GM18502 (cell line): ENCODE results near the gene TENT4A.

Experiments
- ATAC-seq: cut with Tn5 transposase; IDR thresholded peaks from one replicate; pipeline ENCODE4 v1.9.1; 2021; ENCODE audit warnings: mild to moderate bottlenecking; ENCODE audit not compliant: unreplicated experiment, poor library complexity

TENT4A gene

DNA sequence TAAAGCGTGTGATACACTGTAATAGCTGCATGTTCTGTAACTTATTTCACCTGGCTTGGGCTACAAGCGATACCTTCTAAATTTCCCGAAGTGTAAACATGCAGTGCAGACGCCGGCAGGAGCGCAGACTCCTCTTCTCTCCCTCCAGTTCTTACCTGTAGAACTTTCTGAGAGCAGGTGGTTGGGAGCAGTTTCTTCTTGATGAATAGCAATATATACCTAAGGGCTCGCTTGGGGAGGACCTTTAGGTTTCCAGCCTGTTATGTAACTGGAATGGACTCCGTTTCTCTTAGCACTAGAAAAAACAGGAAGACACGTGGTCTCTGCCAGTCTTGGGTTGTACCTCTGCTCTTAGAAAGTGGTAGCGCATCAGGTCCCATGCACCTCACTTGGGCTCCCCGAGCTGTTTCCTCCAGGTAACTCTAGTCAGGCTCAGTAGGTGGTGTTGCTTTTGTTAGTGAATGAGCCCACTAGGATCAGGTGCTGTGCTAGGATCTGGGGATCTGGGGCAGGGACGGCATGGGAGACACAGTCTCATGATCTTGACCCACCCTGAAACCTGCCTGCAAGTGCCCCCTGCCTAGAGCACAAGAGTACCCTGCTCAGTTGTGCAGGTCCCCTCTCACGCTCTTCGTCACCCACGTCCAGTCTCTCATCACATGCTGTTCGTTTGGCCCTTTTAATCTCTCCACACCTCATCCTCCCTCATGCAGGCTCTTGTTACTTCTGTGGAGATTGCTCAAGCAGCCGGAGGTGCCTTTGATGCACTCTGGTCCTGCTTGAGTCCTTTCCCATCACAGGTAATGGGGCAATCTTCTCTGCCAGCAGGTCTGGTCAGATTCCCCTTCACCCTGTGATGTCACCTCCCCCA lies 2.8 kb downstream of the TENT4A start:
- ATAC-seq, result no peak

DNA sequence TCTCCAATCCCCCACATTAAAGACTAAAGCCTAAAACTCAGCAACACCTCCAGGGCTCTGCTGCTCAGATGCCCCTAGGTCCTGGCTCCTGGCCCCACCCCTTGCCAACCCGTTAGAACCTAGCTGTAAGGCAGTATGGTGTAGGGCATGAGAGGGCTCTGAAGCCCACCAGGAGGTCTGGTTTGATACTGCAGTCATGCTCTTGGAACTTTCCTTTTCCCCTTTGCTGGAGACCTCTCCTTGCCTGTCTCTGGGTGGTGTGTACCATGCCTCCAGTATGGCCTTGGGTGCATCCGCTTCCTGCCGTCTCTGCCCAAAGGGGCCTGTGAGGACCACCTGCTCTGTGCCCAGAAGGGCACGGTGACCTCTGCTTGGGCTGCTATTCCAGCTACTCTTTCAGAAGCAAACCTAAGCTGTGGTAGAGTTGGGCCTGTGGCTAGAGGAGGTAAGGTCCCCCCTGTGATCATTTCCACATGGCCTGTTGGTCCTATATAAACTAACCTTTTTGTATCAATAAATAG lies 3.5 kb downstream of the TENT4A start:
- ATAC-seq, result no peak

DNA sequence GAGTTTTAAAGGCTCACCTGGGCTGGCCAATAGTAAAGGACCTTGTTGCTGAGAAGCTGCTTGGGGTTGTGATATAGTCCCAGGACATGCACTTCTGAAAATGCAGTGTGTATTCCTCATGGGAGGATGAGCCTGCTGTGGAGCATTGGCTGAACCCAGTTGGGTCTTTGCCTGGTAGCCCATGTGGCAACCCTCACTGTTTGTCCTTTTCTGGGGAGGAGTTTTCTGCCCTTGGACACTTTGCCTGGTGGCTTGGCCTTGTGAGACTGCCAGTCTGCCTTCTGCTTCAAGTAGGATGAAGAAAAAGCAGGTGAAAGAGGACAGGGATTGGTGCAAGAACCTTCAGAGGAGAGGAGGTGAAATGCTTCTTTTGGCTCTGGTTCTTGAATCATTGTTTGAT lies 4.0 kb downstream of the TENT4A start:
- ATAC-seq, result no peak

DNA sequence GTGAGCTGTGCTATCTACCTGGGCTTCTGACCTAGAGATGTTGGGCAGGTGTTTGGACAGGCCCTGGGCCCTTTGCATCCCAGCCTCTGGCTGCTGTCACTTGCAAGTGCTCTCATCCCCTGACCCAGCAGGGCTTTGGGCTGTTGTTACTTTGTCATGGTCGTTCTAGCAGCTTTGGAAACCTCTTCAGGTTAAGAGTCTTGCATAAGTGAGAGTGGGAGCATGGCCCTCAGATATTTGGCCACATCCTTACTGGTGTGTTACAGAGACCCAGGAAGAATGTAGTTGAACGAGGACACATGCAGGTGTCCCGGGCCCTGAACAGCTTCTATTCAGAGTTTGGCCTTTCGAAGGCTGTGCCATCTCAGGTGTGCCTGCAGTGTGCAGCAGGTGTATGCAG lies 4.5 kb downstream of the TENT4A start:
- no peak for ATAC-seq

DNA sequence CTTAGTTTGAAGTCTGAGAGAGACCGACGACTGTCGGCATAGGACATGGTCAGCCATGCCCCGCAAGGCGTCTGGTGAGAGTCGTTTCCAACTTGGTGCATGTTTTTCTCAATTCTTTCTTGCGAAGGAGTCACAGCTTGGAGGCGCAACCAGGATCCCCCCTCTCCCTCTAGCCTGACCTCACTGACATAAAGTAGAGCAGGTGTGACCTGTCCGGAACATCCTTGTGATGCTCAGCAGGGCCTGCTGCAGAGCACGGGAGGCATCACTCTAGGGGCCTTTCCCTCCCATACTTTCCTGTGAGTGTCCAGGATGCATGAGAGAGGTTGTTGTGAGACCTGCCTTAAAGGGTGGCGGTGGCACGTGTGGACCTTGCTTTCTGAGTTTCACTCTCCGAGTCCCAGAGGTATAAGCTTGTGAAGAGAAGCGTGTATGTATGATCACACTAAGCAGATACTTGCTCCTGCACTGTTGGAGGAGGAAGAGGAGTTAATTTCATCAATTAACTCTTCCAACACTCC lies 5.0 kb downstream of the TENT4A start:
- ATAC-seq, result no peak

DNA sequence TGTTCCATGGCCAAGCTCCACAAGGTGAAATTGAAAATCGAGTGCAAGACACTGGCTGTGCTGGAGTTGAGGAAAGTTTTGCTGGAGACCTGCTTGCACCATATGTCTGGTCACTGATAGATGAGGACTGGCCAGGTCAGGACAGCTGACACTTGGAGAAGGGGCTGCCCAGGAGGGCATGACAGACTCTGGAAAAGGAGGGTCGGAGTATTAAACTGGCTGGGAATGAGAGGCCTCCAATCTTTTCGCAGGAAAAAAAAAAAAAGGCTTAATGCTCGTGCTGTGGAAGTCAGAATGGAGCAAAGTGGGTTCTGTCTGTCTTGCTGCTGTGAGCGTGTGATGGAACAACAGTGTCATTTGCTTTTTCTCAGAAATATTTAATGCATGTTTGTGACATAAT lies 5.5 kb downstream of the TENT4A start:
- no peak for ATAC-seq

DNA sequence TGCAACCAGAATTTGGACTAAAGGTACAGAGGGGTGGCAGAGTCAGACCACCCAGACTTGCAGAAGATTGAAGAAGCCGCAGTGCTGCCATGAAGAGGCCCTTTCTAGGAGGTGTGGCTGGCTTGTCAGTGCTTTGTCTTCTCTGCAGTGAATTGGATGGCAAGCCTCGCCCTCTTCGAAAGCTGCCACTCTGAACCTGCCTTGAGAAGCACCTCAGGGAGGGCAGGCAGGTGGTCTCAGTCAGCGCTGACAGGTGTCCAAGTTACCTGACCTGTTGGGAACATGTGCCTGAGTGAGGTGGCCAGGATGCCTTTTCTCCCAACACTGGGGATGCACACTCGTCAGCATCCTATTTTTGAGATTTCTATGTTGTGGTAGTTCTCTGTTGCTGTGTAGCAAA lies 6.2 kb downstream of the TENT4A start:
- no peak for ATAC-seq

DNA sequence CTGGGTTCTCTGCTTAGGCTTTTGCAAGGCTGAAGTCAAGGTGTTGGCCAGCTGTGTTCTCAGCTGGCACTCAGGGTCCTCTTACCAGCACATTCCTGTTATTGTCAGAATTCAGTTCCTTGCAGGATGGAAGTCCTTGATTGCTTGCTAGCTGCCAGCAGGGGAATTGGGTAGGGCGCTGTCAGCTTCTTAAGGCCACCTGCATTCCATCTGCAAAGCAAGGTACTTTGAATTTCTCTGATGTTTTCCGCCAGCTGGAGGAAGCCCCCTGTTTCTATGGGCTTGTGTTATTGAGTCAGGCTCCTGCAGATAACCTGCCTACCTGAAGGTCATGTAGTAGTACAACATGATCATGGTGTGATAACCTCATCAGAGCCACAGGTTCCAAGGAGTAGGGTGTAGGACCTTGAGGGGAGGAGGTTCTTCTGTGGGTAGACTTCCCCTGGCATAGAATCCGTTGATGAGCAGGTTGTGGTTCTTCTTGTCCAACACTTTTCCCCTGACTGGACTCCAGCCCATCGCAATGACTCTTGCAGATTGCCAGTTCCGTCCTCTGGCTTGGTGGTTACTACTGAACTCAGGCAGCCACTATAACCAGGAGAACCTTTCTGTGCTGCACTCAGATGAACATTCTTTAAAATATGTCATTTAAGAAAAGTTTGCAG lies 6.8 kb downstream of the TENT4A start:
- ATAC-seq, result no peak

DNA sequence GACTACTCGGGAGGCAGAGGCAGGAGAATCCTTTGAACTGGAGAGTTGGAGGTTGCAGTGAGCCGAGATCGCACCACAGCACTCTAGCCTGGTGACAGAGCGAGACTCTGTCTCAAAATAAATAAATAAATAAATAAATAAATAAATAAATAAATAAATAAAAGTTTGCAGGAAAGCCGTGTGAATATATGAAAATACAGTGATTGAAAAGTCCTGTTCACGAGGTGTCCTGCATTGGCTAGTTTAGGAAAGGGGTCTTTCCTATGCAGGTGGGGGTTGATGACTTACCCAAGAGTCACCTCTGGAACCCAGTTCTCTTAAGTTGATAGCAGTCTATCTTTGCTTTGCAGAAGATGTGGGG lies 7.3 kb downstream of the TENT4A start:
- ATAC-seq, result no peak

DNA sequence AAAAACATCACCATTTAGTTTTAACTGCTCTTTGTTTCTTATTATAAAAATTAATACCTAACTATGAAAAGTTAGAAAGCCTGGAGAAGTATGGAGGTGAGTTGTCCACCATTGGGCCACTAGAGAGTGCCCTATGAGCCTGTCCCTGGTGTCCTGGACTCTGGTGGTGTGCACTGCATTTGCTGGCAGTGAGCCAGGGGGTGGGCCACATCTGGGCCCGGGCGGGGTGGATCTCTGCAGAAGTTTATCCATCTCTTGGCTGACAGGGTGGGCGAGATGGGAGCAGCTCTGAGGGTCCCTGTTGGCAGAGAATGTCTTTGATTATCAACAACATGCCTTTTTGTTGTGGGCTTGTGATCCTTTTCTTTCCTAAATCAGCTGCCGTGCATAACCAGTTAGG lies 8.2 kb downstream of the TENT4A start:
- ATAC-seq, result no peak

DNA sequence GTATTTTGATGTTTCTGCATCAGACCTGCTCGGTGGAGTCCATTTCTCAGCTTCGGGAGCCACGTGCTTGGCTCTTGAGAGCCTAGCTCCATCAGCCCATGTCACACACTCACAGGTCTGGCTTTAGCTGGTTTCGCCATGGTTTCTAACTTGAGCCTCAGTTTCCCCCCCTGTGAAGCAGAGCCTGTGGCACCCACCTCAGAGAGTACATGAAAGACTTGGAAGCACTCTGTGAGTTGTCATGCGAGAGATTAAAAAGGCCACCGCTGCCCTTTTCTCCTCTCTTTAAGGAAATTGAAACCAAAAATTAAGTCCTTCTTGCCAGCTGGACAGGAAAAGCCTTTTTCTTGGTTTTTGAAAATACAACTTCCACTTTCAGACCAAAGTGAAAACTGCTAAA lies 8.8 kb downstream of the TENT4A start:
- peak; percentile 51 for ATAC-seq

DNA sequence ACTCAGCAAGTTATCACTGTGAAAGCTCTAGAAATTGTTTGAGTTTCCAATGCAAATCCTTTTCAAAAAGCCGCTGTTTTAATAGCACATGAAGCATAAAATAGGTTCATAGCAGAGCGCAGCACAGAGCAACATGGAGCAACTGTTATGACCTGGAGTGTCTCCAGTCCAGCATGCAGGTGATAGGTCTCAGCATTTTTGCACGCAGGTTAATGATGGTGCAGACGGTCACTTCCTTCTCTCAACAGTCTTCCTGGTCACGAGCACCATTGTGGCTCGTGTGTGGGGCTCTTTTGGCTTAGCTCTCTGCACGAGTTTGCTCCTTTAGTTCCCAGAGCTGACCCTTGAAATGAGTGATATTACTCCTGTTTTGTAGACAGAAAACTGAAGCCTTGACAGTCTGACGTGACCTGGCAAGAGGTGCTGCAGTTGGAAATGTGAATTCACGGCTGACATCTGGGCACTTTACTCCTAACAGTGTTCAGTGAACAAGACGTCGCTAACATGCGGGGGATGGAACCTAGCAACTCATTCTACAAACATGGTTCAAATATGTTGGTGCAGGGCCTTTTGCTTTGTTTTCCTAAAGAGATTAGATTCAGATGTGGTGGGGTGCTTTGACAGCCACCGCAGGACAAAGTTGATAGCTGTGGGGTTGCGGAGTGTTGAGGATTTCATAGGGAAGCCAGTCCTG lies 10.0 kb downstream of the TENT4A start:
- ATAC-seq, result no peak

DNA sequence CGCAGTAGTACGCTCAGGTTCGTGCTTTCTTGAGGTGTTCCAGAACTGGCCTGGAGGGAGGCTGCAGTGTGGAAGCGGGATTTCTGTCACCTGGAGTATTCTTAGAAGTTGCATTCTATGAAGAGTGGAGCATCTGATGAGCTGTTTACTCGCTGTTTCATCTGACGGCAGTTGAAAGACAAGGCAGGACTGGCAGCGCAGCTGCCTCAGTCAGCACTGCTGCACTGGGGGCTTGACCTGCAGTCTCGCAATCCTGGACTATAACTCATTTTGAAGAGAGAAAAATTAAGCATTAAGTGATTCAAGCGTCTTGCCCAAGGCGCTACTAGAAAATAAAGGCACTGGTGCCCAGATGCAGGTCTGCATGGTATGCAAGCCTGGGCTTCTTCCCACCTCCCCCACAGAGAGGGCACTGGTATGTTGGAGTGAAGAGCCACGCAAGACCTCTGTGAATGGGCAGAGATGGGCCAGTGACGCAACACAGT lies 10.6 kb downstream of the TENT4A start:
- no peak for ATAC-seq

DNA sequence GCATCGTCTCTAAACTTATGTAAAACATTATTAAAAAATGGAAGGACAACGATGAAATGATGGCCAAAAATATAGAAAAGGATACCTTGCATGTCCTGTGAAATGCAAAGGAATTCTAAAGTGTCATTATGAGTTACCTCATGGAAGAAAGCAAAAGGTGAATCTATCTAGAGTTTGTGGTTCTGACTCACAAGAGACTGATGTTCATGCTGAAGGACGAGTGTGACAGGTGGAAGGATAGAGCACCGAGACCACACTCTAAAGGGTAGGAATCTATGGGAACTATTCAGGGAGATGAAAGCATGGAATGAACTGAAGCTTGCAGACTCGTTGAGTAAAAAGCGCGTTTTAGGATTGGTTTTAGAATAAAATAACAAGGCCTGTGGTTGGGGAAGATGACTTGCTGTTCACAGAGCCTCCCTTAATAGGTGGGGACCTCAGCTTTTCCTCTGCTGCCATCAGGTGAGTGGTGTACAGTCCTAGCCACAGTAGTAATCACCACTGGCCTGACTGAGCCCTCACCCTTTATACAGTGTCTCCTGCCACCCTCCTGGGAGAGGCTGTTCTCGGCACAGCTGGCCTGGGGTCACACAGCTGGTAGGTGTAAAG lies 11.2 kb downstream of the TENT4A start:
- no peak for ATAC-seq

DNA sequence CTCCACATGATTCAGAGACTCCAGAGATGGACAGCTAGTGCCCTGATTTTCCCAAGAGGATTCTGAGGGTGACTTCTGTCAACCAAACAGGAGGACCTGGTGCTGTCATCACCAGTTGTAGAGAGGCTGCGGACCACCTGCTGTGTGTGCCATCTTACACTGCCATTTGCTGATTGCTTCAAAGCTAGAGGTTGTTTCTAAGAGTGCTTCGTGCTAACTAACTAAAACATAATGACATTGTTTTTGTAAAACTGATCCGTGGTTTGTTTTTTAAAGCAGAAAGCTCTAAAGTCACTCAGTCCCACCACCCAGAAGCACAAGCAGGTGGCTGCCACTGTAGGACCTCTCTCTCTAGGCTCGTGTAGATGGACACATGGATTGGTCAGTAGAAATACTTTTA lies 12.2 kb downstream of the TENT4A start:
- ATAC-seq, result no peak

DNA sequence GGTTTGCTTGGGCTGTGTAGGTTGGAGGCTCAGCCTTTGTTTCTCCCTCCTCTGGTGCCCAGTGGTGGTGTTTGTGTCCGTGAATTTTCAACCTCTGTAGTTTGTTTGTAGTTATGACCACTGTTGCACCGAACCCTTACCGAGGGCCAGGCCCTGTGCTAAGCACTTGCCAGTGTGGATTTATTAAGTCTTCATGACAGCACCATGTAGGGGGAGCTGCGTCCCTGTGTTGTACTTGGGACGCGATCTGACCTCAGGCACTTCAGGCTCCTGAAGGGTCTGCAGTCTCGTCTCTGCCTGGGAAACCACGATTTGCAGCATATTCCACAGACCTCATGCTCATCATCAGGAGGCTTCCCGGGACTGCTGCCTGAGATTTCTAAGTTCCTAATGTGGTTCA lies 12.8 kb downstream of the TENT4A start:
- ATAC-seq, result no peak

DNA sequence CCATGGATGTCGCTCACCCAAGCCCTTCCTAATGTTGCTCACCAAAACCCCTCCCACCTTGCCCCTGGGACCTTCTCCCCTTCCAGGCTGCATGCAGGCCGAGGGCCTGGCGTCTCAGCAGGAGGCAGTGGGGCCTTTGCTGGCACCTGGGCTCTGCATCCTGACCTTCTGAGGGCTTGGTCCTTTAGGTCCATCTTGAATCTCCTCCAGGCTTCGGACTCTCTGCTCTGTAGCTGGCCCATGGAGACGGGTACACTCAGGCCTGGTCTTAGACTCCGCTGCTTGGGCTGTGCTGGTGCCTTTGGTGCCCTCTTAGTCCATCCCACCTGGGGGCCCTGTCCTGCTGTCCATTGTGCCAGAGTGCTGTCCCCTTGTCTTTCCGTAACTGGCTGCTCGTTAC lies 14.0 kb downstream of the TENT4A start:
- ATAC-seq, result no peak

DNA sequence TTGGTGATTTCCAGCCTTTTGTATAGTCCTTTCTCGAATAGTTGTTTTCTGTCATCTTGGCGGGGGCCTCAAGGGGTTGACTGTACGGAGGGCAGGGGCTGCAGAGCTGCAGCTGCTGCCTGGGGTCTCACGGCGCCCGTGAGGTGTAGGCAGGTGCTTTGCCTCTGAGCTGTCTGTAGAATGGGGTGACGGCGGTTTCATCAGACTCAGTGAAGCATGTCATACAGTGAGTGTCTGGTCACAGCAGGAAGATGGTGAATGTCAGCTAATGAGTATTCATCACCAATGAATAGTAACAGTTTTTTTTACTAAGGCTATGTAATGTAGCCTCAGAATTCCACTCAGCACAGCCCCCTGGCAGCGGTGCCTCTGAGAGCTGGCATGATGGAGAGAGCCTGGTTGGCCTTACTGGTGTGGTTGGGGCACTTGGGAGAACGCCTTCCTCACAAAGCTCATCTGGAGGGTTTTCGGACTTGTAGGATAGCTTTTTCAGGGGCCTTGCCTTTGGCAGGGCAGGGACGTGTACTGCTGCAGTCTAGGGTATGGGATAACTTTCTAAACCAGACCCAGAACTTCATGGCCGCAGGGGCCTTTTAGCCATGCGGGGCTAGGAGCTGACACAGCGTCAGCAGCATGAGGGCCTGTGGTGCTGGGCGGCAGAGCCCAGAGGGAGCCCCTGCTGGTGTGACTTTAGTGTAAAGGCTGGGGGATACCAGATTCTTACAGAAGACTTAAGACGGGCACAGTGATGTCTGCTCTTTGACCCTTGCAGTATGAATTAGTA lies 15.0 kb downstream of the TENT4A start:
- peak; percentile 96 for ATAC-seq

DNA sequence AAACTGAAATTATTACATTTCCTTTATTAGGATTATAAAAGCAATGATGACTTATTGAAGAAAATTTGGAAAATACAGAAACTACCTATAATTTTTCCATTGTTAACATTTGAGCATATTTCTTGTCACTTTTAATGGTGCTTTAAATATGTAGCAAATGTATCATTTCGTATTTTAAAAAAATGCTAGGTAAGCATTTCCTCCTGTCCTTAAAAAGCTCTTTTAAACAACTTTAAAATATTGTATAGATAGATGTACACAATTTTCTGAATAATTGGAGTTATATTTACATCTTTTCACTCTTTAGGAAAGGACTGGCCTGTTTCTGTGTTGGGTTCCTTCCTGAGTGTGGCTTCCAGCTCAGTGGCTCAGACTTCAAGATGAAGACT lies 15.6 kb downstream of the TENT4A start:
- no peak for ATAC-seq
